ENCODE data around the gene NPAS3. TPM values are rescaled to one million over a fixed set of nuclear protein-coding genes. Genes with fewer than 3 reads are reported as not detected.

Gene NPAS3
- total RNA-seq, 1 donor from 2014 or later, result 0.08 TPM

- ATAC-seq, result peak; percentile 48
Measured at GRCh38 chr14:33564774-33565630, 626.3 kb downstream of the NPAS3 start.

GRCh38 chr14:33566082-33566481 is 627.4 kb downstream of the NPAS3 start:
- ATAC-seq, result no peak

- no peak for ATAC-seq
Measured at GRCh38 chr14:33567023-33567728, 628.5 kb downstream of the NPAS3 start.

DNA sequence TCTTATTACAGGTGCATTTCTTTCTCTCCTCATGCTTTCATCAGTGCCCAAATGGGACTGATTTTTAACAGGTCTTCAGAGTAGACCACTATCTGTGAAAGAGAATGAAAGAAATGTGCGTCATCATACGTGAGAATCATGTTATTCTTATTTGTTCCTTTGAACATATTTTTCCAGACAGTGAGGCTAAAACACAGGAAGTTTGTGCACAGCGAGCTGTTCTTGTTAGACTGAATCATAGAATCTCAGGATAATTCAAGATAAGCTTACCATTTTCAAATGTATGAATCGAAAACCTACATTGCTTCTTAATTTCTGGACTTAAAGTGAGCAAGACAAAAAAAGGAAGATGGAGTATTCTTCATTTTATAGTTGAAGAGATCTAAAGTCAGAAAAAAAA is 629.1 kb downstream of the NPAS3 start:
- no peak for ATAC-seq

GRCh38 chr14:33568935-33569579 is 630.4 kb downstream of the NPAS3 start:
- no peak for ATAC-seq

- ATAC-seq, result no peak
Measured at GRCh38 chr14:33569821-33570687, 631.4 kb downstream of the NPAS3 start.

DNA sequence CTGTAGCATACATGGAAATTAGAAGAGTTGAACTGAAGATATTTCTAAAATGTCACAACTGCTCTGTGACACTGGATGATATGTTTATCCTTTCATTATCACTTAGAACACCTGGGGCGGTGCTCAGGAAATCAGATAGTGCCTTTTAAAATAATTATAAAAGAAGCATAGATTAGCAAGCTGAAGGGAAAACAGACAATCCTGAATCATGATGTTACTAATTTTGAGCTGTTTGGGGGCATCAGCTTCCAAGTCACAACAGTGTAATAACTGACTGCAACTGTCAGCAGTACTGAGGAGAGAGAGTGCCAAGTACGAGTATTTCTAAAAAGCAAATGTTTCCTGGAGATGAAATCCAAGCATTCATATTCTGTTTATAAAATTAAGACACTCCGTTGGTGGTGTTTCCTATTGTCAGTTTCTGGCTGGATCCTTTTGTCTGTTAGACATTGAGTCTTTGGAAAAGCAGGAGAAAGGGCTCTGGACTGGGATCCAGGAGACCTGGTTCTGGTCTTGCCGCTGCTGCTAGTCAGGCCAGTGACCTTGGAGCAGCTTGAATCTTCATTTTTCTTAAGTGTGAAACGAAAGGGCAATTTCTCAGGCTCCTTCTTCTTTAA is 632.1 kb downstream of the NPAS3 start:
- ATAC-seq, result no peak

DNA sequence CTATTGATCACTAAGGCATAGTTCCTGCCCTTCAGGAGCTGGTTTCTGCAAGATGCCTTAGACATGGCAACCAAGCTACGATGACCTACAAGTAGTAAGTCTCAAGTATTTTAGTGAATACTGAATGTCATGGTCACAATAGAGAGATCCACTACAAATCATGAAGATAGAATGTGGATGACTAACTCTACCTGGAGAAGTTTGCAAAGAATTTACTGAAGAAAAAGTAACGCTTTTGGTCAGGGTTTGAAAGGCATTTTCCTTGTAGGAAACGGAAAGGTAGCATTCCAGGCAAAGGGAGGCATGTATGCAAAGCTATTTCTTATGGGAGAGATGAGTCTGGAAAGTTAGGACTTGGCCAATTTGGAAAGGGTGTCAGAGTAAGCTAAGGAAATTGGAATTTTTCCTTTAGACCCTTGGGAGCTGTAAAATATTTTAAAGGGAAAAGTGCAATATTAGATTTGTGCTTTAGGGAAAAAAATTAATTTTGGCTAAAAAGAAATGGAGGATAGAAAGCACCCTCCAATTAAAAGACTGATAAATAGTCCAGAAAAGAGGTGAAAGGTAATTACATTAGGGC is 634.7 kb downstream of the NPAS3 start:
- no peak for ATAC-seq

DNA sequence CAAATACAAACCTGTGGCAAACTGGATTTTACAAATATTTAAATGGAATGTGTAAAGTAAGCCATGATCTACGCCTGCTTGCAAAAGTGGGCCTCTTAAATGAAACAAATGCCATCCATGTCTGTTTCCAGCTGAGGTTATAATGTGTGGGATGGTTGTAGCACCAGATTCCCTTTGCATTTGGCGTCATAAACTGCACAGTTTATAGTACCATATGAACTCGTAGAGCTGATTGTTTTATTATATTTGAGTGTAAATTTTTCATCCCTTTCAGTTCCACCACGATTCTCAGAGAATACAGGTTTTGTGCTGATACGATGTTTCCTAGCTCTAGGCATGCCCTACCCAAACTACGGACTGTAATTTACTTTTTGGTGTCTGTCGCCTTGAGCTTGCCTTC is 637.3 kb downstream of the NPAS3 start:
- ATAC-seq, result no peak

DNA sequence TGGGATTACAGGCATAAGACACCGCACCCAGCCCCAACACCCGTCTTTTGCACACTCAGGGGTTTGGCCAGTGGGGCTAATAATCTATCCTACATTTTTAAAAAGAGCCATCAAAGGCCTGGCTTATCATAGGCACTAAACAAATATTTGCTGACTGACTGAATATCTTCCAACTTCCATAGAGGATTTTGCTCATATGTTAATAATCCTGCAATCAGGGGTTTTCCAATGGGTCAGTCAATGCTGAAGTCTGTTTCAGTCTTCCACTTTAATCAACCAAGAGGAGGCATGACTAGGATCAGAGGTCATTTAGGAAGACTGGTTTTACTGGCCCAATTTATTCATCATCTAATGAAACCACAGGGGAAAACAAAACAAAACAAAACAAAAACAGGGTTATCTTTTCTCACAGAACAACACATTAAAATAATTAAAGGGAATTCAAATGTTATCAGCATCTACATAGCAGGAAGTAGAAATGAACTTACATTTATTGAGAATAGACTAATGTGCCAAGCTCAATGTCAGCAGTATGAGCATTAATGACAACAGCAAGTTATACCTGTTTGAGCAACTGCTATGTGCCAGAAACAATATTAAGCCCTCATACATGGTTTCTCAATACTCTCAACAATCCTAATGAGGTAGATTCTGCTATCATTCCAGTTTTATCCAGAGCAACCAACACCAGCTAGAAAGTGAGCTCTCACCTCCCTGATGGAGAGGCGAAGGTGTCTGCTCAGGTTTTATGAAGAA is 640.0 kb downstream of the NPAS3 start:
- peak; percentile 74 for ATAC-seq

- no peak for ATAC-seq
Measured at GRCh38 chr14:33580231-33580749, 641.6 kb downstream of the NPAS3 start.

GRCh38 chr14:33580841-33581240 is 642.2 kb downstream of the NPAS3 start:
- no peak for ATAC-seq

GRCh38 chr14:33584697-33585096 is 646.0 kb downstream of the NPAS3 start:
- ATAC-seq, result no peak

GRCh38 chr14:33586806-33587205 is 648.1 kb downstream of the NPAS3 start:
- no peak for ATAC-seq

- ATAC-seq, result no peak
Measured at GRCh38 chr14:33587791-33588190, 649.1 kb downstream of the NPAS3 start.

DNA sequence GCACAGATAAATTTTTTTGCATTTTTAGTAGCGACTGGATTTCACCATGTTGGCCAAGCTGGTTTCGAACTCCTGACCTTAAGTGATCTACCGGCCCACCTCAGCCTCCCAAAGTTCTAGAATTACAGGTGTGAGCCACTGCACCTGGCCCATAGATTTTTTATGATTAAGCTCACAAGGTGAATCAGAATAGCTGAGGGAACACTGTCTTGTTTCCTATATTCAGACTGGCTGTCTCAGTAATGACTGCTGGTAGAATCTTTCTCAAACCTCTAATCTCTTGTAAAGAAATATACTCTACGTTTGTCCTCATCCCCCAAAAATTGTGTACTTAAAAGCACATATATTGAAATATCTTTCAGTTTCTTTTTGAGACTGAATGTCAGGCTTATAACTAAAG is 650.1 kb downstream of the NPAS3 start:
- no peak for ATAC-seq

GRCh38 chr14:33589334-33589733 is 650.7 kb downstream of the NPAS3 start:
- peak; percentile 93 for ATAC-seq

DNA sequence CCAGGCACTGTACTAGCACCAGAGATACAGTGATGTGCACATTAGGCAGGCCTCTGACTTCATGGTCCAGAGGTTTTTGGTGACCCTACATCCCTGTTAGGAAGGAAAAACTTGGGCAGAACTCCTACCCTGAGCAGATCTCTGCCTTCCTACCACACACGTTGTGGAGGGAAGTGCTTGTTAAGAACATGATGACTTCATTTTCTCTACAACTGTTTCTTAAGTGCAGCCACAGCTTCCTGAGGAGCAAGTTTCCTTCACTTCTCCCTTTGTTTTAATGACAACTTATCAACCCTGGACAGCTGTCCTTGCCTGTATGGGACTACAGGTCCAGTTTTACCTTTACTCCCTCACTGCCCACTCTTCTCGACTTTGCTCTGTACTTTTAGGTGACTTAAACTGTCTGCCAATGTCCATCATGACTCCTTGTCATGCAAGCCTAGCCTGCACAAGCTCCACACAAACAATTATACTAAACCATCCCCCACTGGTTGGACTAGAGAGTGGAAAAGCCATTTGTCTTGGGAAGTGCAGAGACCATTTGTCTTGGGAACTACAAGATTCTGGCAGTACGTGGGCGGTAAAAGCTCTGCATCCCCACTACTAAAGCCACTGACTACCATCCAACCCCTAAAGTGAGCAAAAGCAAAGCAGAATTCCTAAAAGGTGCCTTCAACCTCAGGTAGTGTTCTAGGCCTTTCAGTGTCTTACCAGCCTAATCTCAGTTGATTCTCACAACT is 652.4 kb downstream of the NPAS3 start:
- no peak for ATAC-seq

- ATAC-seq, result no peak
Measured at GRCh38 chr14:33592297-33592696, 653.6 kb downstream of the NPAS3 start.

Data from esophagus mucosa (tissue), 1 donor.